Cardiac fibroblast (primary cell): ENCODE data around the gene ARHGAP24.
"Not testable (repeated sequence)": the region's sequence is repeated elsewhere in the genome, so short reads cannot be mapped to it uniquely, and the experiment has no call there.

ENCODE experiments used
- DNase-seq, 2 donors: peaks; one replicate each; pipeline versions ENCODE4 v3.0.0 to v3.0.0-alpha.2; 2010; ENCODE audit warnings: low read depth in 2 of 2
- H3K4me3 ChIP-seq, 2 donors: replicated peaks in 1 of 2; 1 replicate in 1 of 2; 2 replicates in 1 of 2; pipeline ENCODE4 v1.5.1; 2011; ENCODE audit warnings: low read depth in 2 of 2, low read length in 2 of 2, mild to moderate bottlenecking in 2 of 2, moderate library complexity in 1 of 2
- TF ChIP-seq, protein P1 (sequence below): IDR thresholded peaks from one replicate; pipeline ENCODE4 v1.5.1; 2011; ENCODE audit warnings: low read depth, mild to moderate bottlenecking, low read length, inconsistent platforms

ARHGAP24 gene

DNA sequence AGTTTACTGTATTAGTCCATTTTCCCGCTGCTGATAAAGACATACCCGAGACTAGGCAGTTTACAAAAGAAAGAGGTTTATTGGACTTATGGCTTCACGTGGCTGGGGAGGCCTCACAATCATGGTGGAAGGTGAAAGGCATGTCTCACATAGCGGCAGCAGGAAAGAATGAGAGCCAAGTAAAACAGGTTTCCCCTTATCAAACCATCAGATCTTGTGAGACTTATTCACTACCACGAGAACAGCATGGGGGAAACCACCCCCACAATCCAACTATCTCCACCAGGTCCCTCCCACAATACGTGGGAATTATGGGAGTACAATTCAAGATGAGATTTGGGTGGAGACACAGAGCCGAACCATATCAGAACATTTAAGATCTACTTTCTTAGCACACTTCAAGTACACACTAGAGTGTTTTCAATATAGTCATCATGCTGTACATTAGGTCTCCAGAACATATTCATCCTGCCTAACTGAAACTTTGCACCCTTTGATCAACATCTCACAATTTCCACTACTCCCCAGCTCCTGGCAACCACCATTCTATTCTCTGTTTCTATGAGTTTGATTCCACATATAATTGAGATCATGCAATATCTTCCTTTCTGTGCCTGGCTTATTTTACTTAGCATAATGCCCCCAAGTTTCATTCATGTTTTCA is 341.0 kb downstream of the ARHGAP24 start:
- TF ChIP-seq, protein P1, sequence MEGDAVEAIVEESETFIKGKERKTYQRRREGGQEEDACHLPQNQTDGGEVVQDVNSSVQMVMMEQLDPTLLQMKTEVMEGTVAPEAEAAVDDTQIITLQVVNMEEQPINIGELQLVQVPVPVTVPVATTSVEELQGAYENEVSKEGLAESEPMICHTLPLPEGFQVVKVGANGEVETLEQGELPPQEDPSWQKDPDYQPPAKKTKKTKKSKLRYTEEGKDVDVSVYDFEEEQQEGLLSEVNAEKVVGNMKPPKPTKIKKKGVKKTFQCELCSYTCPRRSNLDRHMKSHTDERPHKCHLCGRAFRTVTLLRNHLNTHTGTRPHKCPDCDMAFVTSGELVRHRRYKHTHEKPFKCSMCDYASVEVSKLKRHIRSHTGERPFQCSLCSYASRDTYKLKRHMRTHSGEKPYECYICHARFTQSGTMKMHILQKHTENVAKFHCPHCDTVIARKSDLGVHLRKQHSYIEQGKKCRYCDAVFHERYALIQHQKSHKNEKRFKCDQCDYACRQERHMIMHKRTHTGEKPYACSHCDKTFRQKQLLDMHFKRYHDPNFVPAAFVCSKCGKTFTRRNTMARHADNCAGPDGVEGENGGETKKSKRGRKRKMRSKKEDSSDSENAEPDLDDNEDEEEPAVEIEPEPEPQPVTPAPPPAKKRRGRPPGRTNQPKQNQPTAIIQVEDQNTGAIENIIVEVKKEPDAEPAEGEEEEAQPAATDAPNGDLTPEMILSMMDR = no peak

DNA sequence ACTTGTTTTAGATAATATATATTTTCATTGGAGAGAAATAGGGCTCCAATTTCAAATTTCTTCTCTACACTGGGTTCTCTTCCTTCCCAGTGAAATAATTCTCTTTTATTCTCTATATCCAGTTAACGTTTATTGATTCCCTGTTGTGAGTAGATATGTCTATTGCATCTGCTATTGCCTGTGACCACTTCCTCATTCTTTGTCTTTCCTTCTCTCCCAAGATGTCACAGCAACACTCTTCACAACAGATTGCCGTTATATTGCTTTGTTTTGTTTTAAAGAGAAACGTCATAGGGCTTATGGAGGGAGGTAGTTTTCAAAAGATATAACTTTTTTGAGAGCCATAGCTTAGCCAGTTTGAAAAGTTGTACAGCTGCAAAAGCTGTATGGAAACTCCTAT is 343.8 kb downstream of the ARHGAP24 start:
- DNase-seq = no peak
- H3K4me3 ChIP-seq = no peak overlapping the region

More for the DNA sequence above, 341.0 kb downstream of the ARHGAP24 start:
- no peak for DNase-seq
- no peak overlapping the region for H3K4me3 ChIP-seq

DNA sequence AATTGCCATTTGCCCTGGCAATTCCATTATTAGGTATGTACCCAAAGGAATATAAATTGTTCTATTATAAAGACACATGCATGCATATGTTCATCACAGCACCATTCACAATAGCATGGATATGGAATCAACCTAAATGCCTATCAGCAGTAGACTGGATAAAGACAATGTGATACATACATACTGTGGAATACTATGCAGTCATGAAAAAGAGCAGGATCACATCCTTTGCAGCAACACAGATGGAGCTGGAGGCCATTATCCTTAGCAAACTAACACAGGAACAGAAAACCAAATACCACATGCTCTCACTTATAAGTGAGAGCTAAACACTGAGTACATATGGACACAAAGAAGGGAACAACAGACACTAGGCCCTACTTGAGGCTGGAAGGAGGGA is 345.2 kb downstream of the ARHGAP24 start:
- H3K4me3 ChIP-seq = not testable (repeated sequence)

More for the DNA sequence above, 343.8 kb downstream of the ARHGAP24 start:
- TF ChIP-seq, protein P1 = no peak

DNA sequence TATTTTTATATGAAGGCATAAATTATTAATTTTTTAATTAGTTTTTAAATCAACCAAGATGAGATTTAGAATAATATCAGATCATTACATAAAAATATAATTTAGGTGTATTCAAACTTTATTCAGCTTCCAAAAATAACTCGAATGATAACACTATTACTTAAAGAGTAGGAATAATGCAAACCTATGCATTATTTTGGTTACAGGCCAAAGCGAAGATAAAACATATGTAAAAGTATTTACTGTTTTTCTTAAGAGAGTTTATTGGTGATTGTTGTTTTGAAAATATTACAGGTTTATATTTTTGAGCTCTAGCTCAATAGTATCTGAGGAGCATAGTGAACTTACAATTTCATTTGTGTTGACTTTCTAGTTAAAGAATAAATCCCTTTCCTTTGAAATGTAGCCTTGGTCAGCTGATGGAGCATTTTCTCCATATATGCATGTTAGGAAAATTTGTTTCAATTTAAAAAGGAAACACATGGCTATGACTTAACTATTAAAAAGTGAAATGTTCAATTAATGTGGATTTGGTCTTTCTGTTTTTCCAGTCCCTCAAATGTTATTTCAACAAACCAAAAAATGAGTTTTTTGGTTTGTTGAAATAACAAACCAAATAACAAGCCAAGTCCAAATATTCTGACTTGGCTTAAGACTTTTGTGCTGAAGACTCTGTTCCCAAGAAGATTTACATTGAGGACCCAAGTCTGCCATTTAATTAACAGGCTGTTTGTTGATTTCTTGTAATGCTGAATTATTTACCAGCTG is 346.9 kb downstream of the ARHGAP24 start:
- DNase-seq = no peak
- no peak overlapping the region for H3K4me3 ChIP-seq
- TF ChIP-seq, protein P1 = no peak

More for the DNA sequence above, 345.2 kb downstream of the ARHGAP24 start:
- not testable (repeated sequence) for DNase-seq

DNA sequence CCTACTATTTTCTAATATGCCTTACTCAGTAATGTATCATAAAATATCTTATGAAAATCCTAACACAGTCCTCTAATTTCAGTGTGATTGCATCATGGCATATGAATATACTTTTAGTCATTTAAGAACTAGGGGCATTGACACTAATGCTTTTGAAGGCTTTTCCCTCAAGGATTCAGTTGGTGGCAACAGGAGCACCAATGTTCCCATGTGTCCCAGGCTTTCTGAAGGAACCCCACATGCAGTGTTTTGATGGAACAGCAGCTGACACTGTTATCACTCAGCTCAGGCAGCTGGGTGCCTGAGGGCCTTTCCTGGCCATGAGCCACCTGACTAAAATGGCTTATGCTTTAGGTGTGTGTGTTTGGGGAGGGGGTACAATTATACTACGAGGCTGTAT is 348.3 kb downstream of the ARHGAP24 start:
- DNase-seq = peak in 1 of 2 donors; percentile 69
- H3K4me3 ChIP-seq = no peak overlapping the region
- TF ChIP-seq, protein P1 = no peak

- TF ChIP-seq, protein P1 = no peak
- no peak for DNase-seq
- H3K4me3 ChIP-seq = no peak overlapping the region
Measured at GRCh38 chr4:85824166-85824945, 349.4 kb downstream of the ARHGAP24 start.

DNA sequence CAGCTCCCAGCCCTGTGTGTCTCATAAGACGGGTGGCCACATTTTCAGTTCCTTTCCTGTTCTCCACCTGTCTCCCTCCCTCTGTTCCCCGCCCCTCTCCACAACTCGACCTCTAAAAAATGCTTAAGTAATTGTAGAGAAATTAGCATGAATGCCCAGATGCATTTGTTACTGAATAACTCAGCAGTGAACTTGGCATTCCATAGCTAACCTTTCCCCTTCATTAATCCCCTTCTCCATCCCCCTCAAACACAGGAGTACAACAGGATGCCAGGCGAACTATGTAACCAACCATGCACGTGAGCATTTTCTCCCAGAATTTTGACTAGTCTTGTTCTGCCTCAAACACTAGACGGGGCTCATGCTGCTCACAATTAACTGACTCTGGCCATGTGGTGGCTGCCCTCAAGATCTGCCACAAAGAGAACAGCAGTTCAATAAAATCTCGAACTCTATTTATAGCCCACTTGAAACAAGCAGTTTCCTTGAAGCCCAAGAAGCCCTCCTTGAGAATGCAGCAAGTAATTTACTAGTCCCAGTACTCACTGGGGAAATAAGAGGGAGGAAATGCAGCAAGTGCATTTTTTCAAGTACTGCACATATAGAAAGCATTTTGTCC is 351.2 kb downstream of the ARHGAP24 start:
- H3K4me3 ChIP-seq = no peak overlapping the region
- TF ChIP-seq, protein P1 = peak; percentile 2
- peak; percentile 53 to 67 for DNase-seq
